Thyroid gland (tissue), 4 donors: ENCODE data around the gene SLC50A1. TPM values are rescaled to one million over a fixed set of nuclear protein-coding genes. Genes with fewer than 3 reads are reported as not detected.

Source experiments
- DNase-seq, 2 donors: peaks; one replicate each; pipeline ENCODE4 v3.0.0-alpha.2; 2019
- H3K27ac ChIP-seq, 3 donors: fragments of 200-600 bp; sonication (generic); 1 replicate in 2 of 3; 2 replicates in 1 of 3; pipeline ENCODE4 v1.5.1; 2016 to 2019; ENCODE audit warnings: mild to moderate bottlenecking in 1 of 3, moderate library complexity in 1 of 3
- H3K27me3 ChIP-seq: fragments of 200-600 bp; sonication (generic); one replicate; pipeline ENCODE4 v1.5.1; 2019
- H3K36me3 ChIP-seq, 2 donors: fragments of 200-600 bp; sonication (generic); one replicate each; pipeline ENCODE4 v1.5.1; 2016 to 2019
- H3K4me1 ChIP-seq, 2 donors: fragments of 200-600 bp; sonication (generic); one replicate each; pipeline ENCODE4 v1.5.1; 2017 to 2019
- H3K4me3 ChIP-seq, 3 donors: fragments of 200-600 bp; sonication (generic); replicated peaks in 1 of 3; 1 replicate in 2 of 3; 2 replicates in 1 of 3; pipeline ENCODE4 v1.5.1; 2016; ENCODE audit warnings: mild to moderate bottlenecking in 1 of 3
- H3K9me3 ChIP-seq: fragments of 200-600 bp; sonication (generic); one replicate; pipeline ENCODE4 v1.5.1; 2017
- POLR2A ChIP-seq, 2 donors: fragments of 450-650 bp; IDR thresholded peaks; one replicate each; pipeline ENCODE4 v1.6.1; 2017; ENCODE audit warnings: antibody characterized with exemption in 2 of 2, mild to moderate bottlenecking in 2 of 2, moderate library complexity in 1 of 2
- WGBS, 2 donors: methylation state at CpG; one replicate each; pipeline ENCODE4 v1.1.5; 2017; 5-methylcytosine and 5-hydroxymethylcytosine counted together
- intact Hi-C: fragments of 100-400 bp; cut with DNase I; formaldehyde crosslinking; loops from one replicate; pipeline ENCODE4 v1.15.1; 2023
- total RNA-seq, 4 donors: library from RNA; depleted of rRNA; stranded (reverse); fragments of >200 nt; gene quantifications; one replicate each; pipeline ENCODE4 v1.2.3, GENCODE V29; 2016
- TF ChIP-seq, protein P1 (sequence below), 6 experiments: fragments of 200-600 bp in 3 of 6; fragments of 450-650 bp in 3 of 6; sonication (generic) in 3 of 6; IDR thresholded peaks; one replicate each; pipeline ENCODE4 v1.5.1; 2016 to 2019; ENCODE audit warnings: antibody characterized with exemption in 6 of 6, mild to moderate bottlenecking in 2 of 6, inconsistent platforms in 1 of 6, moderate library complexity in 1 of 6

Gene SLC50A1
- total RNA-seq, 4 donors from 2014 or later: 30.9 to 42.2 (median 32.7) TPM

DNA sequence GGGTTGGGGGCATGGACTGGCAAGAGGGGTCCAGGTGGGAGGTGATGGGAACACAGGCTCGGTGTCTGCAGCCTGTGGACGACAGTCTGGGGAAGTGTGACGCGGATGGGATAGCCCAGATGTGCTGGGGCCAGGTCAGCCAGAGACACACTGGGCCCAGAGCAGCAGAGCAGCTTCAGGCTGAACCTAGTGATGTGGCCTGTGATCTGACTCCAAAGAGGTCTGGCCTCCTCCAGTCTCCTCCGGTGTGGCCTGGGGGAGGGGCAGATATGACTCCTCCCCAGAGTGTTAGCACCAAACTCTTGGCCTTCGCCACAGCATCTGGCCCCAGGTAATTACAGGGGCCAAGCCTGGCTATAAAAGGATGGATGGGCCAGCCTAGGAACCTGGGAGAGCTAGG, 43.5 kb upstream of the SLC50A1 start:
- peaks cover 7 to 27% of the 10 kb centered on the region in 2 donors for H3K4me1 ChIP-seq
- no peaks in the 10 kb centered on the region for H3K9me3 ChIP-seq
- no peak for TF ChIP-seq POLR2A (IDR thresholded peaks at IDR 0.05)
- TF ChIP-seq, protein P1, sequence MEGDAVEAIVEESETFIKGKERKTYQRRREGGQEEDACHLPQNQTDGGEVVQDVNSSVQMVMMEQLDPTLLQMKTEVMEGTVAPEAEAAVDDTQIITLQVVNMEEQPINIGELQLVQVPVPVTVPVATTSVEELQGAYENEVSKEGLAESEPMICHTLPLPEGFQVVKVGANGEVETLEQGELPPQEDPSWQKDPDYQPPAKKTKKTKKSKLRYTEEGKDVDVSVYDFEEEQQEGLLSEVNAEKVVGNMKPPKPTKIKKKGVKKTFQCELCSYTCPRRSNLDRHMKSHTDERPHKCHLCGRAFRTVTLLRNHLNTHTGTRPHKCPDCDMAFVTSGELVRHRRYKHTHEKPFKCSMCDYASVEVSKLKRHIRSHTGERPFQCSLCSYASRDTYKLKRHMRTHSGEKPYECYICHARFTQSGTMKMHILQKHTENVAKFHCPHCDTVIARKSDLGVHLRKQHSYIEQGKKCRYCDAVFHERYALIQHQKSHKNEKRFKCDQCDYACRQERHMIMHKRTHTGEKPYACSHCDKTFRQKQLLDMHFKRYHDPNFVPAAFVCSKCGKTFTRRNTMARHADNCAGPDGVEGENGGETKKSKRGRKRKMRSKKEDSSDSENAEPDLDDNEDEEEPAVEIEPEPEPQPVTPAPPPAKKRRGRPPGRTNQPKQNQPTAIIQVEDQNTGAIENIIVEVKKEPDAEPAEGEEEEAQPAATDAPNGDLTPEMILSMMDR (IDR thresholded peaks at IDR 0.05): no peak
- intact Hi-C loops: loop anchor here (5.0 kb wide), 1 partner anchor 35 kb away; the partner anchor contains the start of gene EFNA1
- H3K4me3 ChIP-seq: no peak overlapping the region
- H3K36me3 ChIP-seq: no peaks in the 10 kb centered on the region
- no peaks in the 10 kb centered on the region for H3K27me3 ChIP-seq
- 83 to 84% methylated on average over 5 to 6 of the region's 6 CpGs for WGBS, 2 donors
- H3K27ac ChIP-seq: no peak overlapping the region
- DNase-seq: no peak

DNA sequence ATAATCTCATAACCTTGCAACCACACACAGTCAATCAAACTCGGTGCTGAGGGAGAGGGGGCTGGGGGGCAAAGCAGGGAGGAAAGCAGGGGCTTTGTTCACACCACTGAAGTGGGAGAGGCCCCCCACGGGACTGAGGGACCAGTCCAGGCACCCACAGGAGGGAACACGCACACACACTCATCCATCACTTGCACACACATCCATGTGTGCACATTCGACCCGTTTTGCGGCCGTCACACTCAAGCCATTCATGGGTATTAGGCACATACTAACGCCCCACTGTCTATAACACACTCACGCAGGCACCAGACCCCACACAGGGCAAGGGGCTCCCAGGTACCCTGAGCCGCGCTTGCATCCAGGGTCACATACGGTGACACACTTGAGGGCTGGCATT, 43.0 kb upstream of the SLC50A1 start:
- no peak overlapping the region for H3K4me3 ChIP-seq
- no peaks in the 10 kb centered on the region for H3K36me3 ChIP-seq
- 83 to 92% methylated on average over 11 to 12 of the region's 12 CpGs for WGBS, 2 donors
- H3K9me3 ChIP-seq: no peaks in the 10 kb centered on the region
- H3K4me1 ChIP-seq: peaks cover 7 to 22% of the 10 kb centered on the region in 2 donors
- TF ChIP-seq, protein P1 (IDR thresholded peaks at IDR 0.05): no peak
- TF ChIP-seq POLR2A (IDR thresholded peaks at IDR 0.05): no peak
- DNase-seq: no peak
- no peak overlapping the region for H3K27ac ChIP-seq
- H3K27me3 ChIP-seq: no peaks in the 10 kb centered on the region
- intact Hi-C loops: loop anchor here (5.0 kb wide), 1 partner anchor 35 kb away; the partner anchor contains the start of gene EFNA1

DNA sequence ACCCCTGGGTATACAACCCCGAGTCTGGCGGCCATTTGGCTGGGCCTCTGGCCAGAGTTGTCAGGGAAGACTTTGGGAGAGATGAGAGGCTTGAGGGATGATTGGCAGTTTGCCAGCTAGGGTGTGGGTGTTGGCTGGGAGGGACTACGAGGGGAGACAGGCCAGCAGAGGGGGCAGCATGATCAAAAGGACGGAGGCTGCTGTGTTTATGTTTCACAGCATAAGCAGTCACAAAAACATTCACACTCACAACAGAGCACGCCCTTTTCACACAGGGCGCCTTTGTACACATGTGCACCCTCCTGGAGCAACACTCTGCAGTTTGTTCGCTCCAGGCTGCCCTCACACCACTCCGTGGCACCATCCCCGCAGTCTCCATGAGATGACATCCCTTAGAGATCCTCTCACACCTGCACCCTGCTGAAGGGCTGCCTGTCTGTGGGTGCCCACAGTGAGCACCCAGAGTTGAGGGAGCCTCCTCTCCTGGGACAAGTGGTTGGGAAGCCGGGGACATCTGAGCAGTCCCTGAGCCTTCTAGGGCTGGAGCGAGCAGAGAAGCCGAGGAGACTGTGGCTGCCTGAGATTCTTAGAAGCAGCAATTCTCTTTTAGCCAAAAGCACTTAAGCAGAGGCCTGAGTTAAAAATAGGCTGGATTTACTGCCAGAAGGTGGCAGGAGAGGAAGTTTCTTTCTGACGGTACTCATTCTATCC, 41.6 kb upstream of the SLC50A1 start:
- peaks cover 7 to 22% of the 10 kb centered on the region in 2 donors for H3K4me1 ChIP-seq
- no peak for DNase-seq
- 13 to 14% methylated on average over 11 to 13 of the region's 13 CpGs for WGBS, 2 donors
- no peaks in the 10 kb centered on the region for H3K36me3 ChIP-seq
- H3K9me3 ChIP-seq: no peaks in the 10 kb centered on the region
- no peaks in the 10 kb centered on the region for H3K27me3 ChIP-seq
- H3K27ac ChIP-seq: peak overlapping the region in 2 of 3 donors; percentile 28 to 58
- intact Hi-C loops: loop anchor here (5.0 kb wide), 1 partner anchor 33 kb away; the partner anchor contains the start of gene EFNA1
- TF ChIP-seq POLR2A (IDR thresholded peaks at IDR 0.05): no peak
- TF ChIP-seq, protein P1 (IDR thresholded peaks at IDR 0.05): peak in 5 of 6 experiments; percentile 7 to 65 (median 56)
- H3K4me3 ChIP-seq: no peak overlapping the region

DNA sequence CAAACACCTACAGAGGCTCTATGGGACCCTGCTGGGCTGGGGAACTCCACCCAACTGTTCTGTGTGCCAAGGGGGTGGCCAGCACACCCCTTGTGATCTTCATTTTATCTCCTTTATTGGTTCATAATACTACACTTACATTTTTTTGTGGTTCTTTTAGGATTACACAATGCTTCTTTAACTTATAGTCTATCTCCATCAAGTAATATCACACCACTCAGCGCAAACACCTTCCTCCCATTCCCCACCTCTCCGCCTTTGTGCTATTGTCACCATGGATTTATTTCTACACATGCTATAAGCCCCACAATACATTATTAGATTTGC, 41.1 kb upstream of the SLC50A1 start:
- Histone ChIP-seq H3K9me3 (no peaks in the 10 kb centered on the region), H3K27me3 (no peaks in the 10 kb centered on the region), H3K36me3 (no peaks in the 10 kb centered on the region), H3K4me1 (peaks cover 7 to 22% of the 10 kb centered on the region in 2 donors), H3K4me3 (no peak overlapping the region), H3K27ac (peak overlapping the region in 2 of 3 donors; percentile 28 to 58)
- no peak for DNase-seq
- TF ChIP-seq, protein P1 (IDR thresholded peaks at IDR 0.05): peak in 2 of 6 experiments; percentile 3 to 16
- TF ChIP-seq POLR2A (IDR thresholded peaks at IDR 0.05): no peak
- intact Hi-C loops: loop anchor here (5.0 kb wide), 1 partner anchor 33 kb away; the partner anchor contains the start of gene EFNA1
- 75 to 87% methylated on average over 2 of the region's 2 CpGs for WGBS, 2 donors

DNA sequence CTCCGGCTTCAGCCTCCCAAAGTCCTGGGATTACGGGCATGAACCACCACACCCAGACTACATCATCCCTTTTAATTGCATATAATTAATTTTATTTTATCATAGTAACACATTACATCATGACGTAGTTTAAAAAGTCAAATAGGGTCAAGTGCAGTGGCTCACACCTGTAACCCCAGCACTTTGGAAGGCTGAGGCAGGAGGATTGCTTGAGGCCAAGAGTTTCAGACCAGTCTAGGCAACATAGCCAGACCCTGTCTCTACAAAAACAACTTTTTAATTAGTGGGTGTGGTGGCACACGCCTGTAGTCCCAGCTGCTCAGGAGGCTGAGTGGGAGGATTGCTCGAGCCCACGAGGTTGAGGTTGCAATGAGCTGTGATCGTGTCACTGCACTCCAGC, 36.3 kb upstream of the SLC50A1 start:
- H3K27me3 ChIP-seq: no peaks in the 10 kb centered on the region
- TF ChIP-seq POLR2A (IDR thresholded peaks at IDR 0.05): no peak
- TF ChIP-seq, protein P1 (IDR thresholded peaks at IDR 0.05): no peak
- 81 to 86% methylated on average over 7 of the region's 7 CpGs for WGBS, 2 donors
- peaks cover 0 to 4% of the 10 kb centered on the region in 2 donors for H3K4me1 ChIP-seq
- no peaks in the 10 kb centered on the region for H3K9me3 ChIP-seq
- DNase-seq: no peak
- intact Hi-C loops: no loop called here
- no peaks in the 10 kb centered on the region for H3K36me3 ChIP-seq
- H3K4me3 ChIP-seq: no peak overlapping the region
- H3K27ac ChIP-seq: no peak overlapping the region
